K562 (cell line): Measurements from ENCODE around the gene YPEL5. TPM values are rescaled to one million over a fixed set of nuclear protein-coding genes. Genes with fewer than 3 reads are reported as not detected.

ENCODE experiments used
- C11orf30 ChIP-seq: fragments of 450-650 bp; IDR thresholded peaks from 2 replicates; pipeline ENCODE4 v1.6.1; 2016; ENCODE audit warnings: low read depth, mild to moderate bottlenecking
- CBX5 ChIP-seq: IDR thresholded peaks from 2 replicates; pipeline ENCODE4 v1.6.1; 2014; ENCODE audit warnings: low read depth, borderline replicate concordance
- CTBP1 ChIP-seq: fragments of 450-650 bp; IDR thresholded peaks from 2 replicates; pipeline ENCODE4 v1.6.1; 2016; ENCODE audit warnings: borderline replicate concordance
- GATA2 ChIP-seq: sonication (generic); formaldehyde crosslinking; IDR thresholded peaks from 2 replicates; pipeline ENCODE4 v1.4.0; 2020; ENCODE audit warnings: mild to moderate bottlenecking, missing genetic modification reagents
- HNRNPK ChIP-seq: fragments of 200-400 bp; formaldehyde crosslinking; IDR thresholded peaks from one replicate; pipeline ENCODE4 v1.6.1; 2018; ENCODE audit warnings: mild to moderate bottlenecking, low read depth, low read length; ENCODE audit not compliant: poor library complexity, severe bottlenecking
- LEF1 ChIP-seq: fragments of 450-650 bp; IDR thresholded peaks from 2 replicates; pipeline ENCODE4 v1.6.1; 2016; ENCODE audit warnings: mild to moderate bottlenecking
- MAZ ChIP-seq, 2 experiments: fragments of 450-650 bp in 1 of 2; sonication (generic) in 1 of 2; formaldehyde crosslinking; IDR thresholded peaks in 1 of 2; conservative IDR thresholded peaks in 1 of 2; 2 replicates each; pipeline versions ENCODE4 v1.4.0 to v1.5.0; 2020; ENCODE audit warnings: mild to moderate bottlenecking in 1 of 2, missing genetic modification reagents in 1 of 2
- MCM2 ChIP-seq: fragments of 450-650 bp; IDR thresholded peaks from 2 replicates; pipeline ENCODE4 v1.6.1; 2017; ENCODE audit warnings: low read depth, mild to moderate bottlenecking
- MTA3 ChIP-seq: fragments of 450-650 bp; formaldehyde crosslinking; IDR thresholded peaks from 2 replicates; pipeline ENCODE4 v1.6.1; 2017; ENCODE audit warnings: mild to moderate bottlenecking, borderline replicate concordance
- PHB ChIP-seq: fragments of 250-450 bp; sonication (Bioruptor Pico); IDR thresholded peaks from 2 replicates; pipeline ENCODE4 v1.5.0; 2021
- PTRF ChIP-seq: fragments of 450-650 bp; IDR thresholded peaks from 2 replicates; pipeline ENCODE4 v1.6.1; 2016; ENCODE audit warnings: mild to moderate bottlenecking, missing genetic modification characterization, missing compliant biosample characterization
- SIN3A ChIP-seq, 2 experiments: fragments of 150-350 bp in 1 of 2; IDR thresholded peaks; 2 replicates each; pipeline ENCODE4 v1.6.1; 2011 to 2016; ENCODE audit warnings: borderline replicate concordance in 2 of 2, low read depth in 2 of 2, low read length in 2 of 2, mild to moderate bottlenecking in 2 of 2, moderate library complexity in 2 of 2; ENCODE audit not compliant: control insufficient read depth in 1 of 2
- SP1 ChIP-seq: sonication (generic); formaldehyde crosslinking; IDR thresholded peaks from 2 replicates; pipeline ENCODE4 v1.8.1; 2022; ENCODE audit warnings: mild to moderate bottlenecking, missing genetic modification reagents
- TAF15 ChIP-seq: fragments of 200-400 bp; formaldehyde crosslinking; IDR thresholded peaks from 2 replicates; pipeline ENCODE4 v1.6.1; 2017; ENCODE audit warnings: mild to moderate bottlenecking, low read depth, low read length, moderate library complexity
- TAL1 ChIP-seq: fragments of 450-650 bp; IDR thresholded peaks from 2 replicates; pipeline ENCODE4 v1.6.1; 2016; ENCODE audit warnings: mild to moderate bottlenecking
- TEAD4 ChIP-seq, 2 experiments: sonication (generic) in 1 of 2; formaldehyde crosslinking in 1 of 2; IDR thresholded peaks; 2 replicates each; pipeline versions ENCODE4 v1.6.1 to v1.8.0; 2012 to 2022; ENCODE audit warnings: borderline replicate concordance in 1 of 2, inconsistent platforms in 1 of 2, low read length in 1 of 2, mild to moderate bottlenecking in 1 of 2, missing genetic modification reagents in 1 of 2
- ZNF212 ChIP-seq: fragments of 450-650 bp; formaldehyde crosslinking; IDR thresholded peaks from 2 replicates; pipeline ENCODE4 v1.4.0; 2020; ENCODE audit warnings: mild to moderate bottlenecking
- ZNF232 ChIP-seq: sonication (generic); formaldehyde crosslinking; IDR thresholded peaks from 2 replicates; pipeline ENCODE4 v1.8.0; 2022; ENCODE audit warnings: mild to moderate bottlenecking, missing genetic modification reagents
- ZNF24 ChIP-seq: fragments of 450-650 bp; IDR thresholded peaks from 2 replicates; pipeline ENCODE4 v1.6.1; 2016
- ZNF77 ChIP-seq: fragments of 250-450 bp; sonication (Bioruptor Pico); IDR thresholded peaks from 2 replicates; pipeline ENCODE4 v1.5.0; 2020
- polyA plus RNA-seq, 8 experiments: library from polyadenylated mRNA; depleted of rRNA in 4 of 8; stranded (reverse) in 5 of 8; unstranded in 3 of 8; fragments of >200 nt; fragmentation: Nextera tagmentation in 2 of 8; fragmentation: Illumina TruSeq in 1 of 8; extraction: Ambion mirVana in 2 of 8; extraction: Trizol in 1 of 8; gene quantifications; 2 replicates each; pipeline versions ENCODE4 v1.2.1 to v1.2.3, GENCODE V29; 2011 to 2014; ENCODE audit warnings: inconsistent platforms in 1 of 8, missing spikeins in 1 of 8
- total RNA-seq, 7 experiments: library from RNA; depleted of rRNA in 6 of 7; stranded (reverse); fragments of >200 nt in 6 of 7; fragmentation: Illumina TruSeq in 2 of 7; extraction: Trizol in 2 of 7; gene quantifications; 2 replicates each; pipeline versions ENCODE4 v1.2.1 to v1.2.3, GENCODE V29; 2011 to 2021; ENCODE audit warnings: low replicate concordance in 1 of 7
- TF ChIP-seq, protein P1 (sequence below): fragments of 250-450 bp; sonication (Bioruptor Pico); IDR thresholded peaks from 2 replicates; pipeline ENCODE4 v1.9.0; 2021; ENCODE audit warnings: mild to moderate bottlenecking, inconsistent platforms
- TF ChIP-seq, protein P2 (sequence below), 2 experiments: fragments of 200-800 bp in 1 of 2; sonication (Bioruptor generic) in 1 of 2; sonication (generic) in 1 of 2; formaldehyde crosslinking in 1 of 2; IDR thresholded peaks in 1 of 2; conservative IDR thresholded peaks in 1 of 2; 2 replicates each; pipeline versions ENCODE4 v1.5.0 to v1.6.1; 2016 to 2020; ENCODE audit warnings: missing compliant biosample characterization in 1 of 2, missing genetic modification characterization in 1 of 2, missing genetic modification reagents in 1 of 2
- TF ChIP-seq, protein P3 (sequence below): fragments of 450-650 bp; formaldehyde crosslinking; IDR thresholded peaks from 2 replicates; pipeline ENCODE4 v1.4.0; 2020; ENCODE audit warnings: mild to moderate bottlenecking, moderate library complexity

YPEL5 gene
- total and polyA plus RNA-seq, 9 of the 15 experiments (the other 6 are each of a cell fraction or from before 2014, with no cell fraction given), result 5.4 to 34.4 (median 12.3) TPM

DNA sequence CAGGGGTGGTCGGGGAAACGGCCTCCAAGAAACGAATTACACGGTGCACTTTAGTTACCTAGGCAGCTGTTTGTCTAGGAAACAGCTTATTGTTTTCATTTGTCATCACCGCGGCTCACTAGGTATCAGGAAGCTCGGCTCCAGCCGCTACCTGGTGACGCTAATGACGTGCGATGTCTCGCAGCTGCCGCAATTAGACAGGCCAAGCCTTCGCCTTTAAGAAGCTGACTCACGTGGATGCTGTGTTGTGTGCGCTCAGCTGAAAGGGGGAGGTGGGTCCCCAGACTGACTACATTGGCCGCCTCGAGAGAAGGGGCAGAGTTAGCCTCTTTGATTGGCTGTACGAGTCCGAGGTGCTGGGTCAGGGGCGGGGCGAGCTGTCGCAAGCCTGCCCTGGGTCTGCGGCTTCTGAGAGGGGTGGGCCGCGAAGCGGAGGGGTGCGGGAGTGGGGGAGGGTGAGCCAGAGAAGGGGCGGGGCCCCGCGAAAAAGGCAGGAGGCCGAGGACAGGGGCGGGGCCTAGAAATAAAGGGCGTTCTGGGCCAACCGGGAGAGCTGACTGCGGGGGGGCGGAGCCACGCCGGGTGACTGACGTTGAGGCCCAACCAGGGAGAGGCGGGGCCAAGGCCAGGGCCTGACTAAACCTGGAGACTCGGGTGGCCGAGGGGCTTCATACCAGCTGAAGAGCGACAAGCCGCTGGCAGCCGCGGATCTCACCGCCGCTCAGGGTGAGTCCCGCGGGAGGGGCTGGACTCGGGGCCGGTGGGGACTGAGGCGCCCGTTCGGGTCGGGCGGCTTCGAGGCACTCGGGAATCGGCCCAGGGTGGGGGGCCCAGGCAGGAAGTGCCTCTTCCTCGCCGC, at the start of gene YPEL5 (continued):
- TF ChIP-seq TAF15 (no peak), PTRF (no peak), ZNF232 (CRISPR knock-in tag) (no peak), TAL1 (0 out of 2 replicates have a peak, but pooled peaks have one; percentile 3), HNRNPK (no peak), GATA2 (CRISPR knock-in tag) (no peak), CTBP1 (peak; percentile 87), ZNF24 (no peak), CBX5 (no peak), PHB (CRISPR knock-in tag) (0 out of 2 replicates have a peak, but pooled peaks have one; percentile 59), MAZ (CRISPR knock-in tag; conservative IDR thresholded peaks at IDR 0.05 in 1 of 2, IDR thresholded peaks at IDR 0.05 in 1 of 2) (peak; percentile 14 to 90), ZNF77 (CRISPR knock-in tag) (no peak), TEAD4 (IDR thresholded peaks at IDR 0.05; ENCODE audit: low read length) (0 out of 2 replicates have a peak, but pooled peaks have one; percentile 41), TEAD4 (CRISPR knock-in tag; IDR thresholded peaks at IDR 0.05; ENCODE audit: borderline replicate concordance) (no peak), ZNF212 (CRISPR knock-in tag) (no peak), SIN3A (IDR thresholded peaks at IDR 0.05; ENCODE audit: borderline replicate concordance in 2 of 2, control insufficient read depth in 1 of 2, low read depth in 2 of 2, low read length in 2 of 2) (peak; percentile 72 to 90; a peak in 2 of 4 replicates), LEF1 (peak; percentile 79), C11orf30 (peak; percentile 86), SP1 (CRISPR knock-in tag) (peak; percentile 83), MCM2 (no peak), MTA3 (peak; percentile 33; the same call in 1 of the 2 replicates)
- TF ChIP-seq, protein P1, sequence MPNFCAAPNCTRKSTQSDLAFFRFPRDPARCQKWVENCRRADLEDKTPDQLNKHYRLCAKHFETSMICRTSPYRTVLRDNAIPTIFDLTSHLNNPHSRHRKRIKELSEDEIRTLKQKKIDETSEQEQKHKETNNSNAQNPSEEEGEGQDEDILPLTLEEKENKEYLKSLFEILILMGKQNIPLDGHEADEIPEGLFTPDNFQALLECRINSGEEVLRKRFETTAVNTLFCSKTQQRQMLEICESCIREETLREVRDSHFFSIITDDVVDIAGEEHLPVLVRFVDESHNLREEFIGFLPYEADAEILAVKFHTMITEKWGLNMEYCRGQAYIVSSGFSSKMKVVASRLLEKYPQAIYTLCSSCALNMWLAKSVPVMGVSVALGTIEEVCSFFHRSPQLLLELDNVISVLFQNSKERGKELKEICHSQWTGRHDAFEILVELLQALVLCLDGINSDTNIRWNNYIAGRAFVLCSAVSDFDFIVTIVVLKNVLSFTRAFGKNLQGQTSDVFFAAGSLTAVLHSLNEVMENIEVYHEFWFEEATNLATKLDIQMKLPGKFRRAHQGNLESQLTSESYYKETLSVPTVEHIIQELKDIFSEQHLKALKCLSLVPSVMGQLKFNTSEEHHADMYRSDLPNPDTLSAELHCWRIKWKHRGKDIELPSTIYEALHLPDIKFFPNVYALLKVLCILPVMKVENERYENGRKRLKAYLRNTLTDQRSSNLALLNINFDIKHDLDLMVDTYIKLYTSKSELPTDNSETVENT (CRISPR knock-in tag), result no peak
- TF ChIP-seq, protein P2, sequence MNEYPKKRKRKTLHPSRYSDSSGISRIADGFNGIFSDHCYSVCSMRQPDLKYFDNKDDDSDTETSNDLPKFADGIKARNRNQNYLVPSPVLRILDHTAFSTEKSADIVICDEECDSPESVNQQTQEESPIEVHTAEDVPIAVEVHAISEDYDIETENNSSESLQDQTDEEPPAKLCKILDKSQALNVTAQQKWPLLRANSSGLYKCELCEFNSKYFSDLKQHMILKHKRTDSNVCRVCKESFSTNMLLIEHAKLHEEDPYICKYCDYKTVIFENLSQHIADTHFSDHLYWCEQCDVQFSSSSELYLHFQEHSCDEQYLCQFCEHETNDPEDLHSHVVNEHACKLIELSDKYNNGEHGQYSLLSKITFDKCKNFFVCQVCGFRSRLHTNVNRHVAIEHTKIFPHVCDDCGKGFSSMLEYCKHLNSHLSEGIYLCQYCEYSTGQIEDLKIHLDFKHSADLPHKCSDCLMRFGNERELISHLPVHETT (CRISPR knock-in tag; conservative IDR thresholded peaks at IDR 0.05 in 1 of 2, IDR thresholded peaks at IDR 0.05 in 1 of 2), result 0 out of 4 replicates have a peak, but pooled peaks of 1 of the 2 experiments have one; percentile 2
- TF ChIP-seq, protein P3, sequence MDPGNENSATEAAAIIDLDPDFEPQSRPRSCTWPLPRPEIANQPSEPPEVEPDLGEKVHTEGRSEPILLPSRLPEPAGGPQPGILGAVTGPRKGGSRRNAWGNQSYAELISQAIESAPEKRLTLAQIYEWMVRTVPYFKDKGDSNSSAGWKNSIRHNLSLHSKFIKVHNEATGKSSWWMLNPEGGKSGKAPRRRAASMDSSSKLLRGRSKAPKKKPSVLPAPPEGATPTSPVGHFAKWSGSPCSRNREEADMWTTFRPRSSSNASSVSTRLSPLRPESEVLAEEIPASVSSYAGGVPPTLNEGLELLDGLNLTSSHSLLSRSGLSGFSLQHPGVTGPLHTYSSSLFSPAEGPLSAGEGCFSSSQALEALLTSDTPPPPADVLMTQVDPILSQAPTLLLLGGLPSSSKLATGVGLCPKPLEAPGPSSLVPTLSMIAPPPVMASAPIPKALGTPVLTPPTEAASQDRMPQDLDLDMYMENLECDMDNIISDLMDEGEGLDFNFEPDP (CRISPR knock-in tag), result no peak
